CD4-positive, alpha-beta T cell (primary cell): Measurements from ENCODE around the gene CUL9. TPM values are rescaled to one million over a fixed set of nuclear protein-coding genes. Genes with fewer than 3 reads are reported as not detected.

ENCODE experiments used
- ATAC-seq: fragments of 200-7000 bp; cut with Tn5 transposase; one replicate; pipeline ENCODE4 v1.10.0; 2022; ENCODE audit warnings: mild to moderate bottlenecking; ENCODE audit not compliant: poor library complexity
- CTCF ChIA-PET: fragments of 350-600 bp; sonication (Branson Sonifier 250); formaldehyde crosslinking; loops from one replicate; lab custom pipeline; 2021; ENCODE audit warnings: antibody characterized with exemption, inconsistent platforms; lab: Charles Lee
- POLR2A ChIA-PET: fragments of 350-600 bp; sonication (Branson Sonifier 250); formaldehyde crosslinking; loops from one replicate; lab custom pipeline; 2021; ENCODE audit warnings: antibody characterized with exemption, inconsistent platforms; lab: Charles Lee
- DNase-seq, 14 experiments: peaks; one replicate each; pipeline ENCODE4 v3.0.0-alpha.2; 2013 to 2020; ENCODE audit warnings: mixed read lengths in 2 of 14
- H3K27ac ChIP-seq, 2 donors: one replicate each; pipeline versions ENCODE4 v1.5.1 to v1.7.0; 2013; ENCODE audit warnings: low read length in 2 of 2, low read depth in 1 of 2, mild to moderate bottlenecking in 1 of 2
- H3K27me3 ChIP-seq, 2 experiments: 1 replicate in 1 of 2; 2 replicates in 1 of 2; pipeline versions ENCODE4 v1.6.1 to v1.7.0; 2013; ENCODE audit warnings: low read length in 2 of 2, control low read depth in 1 of 2, mild to moderate bottlenecking in 1 of 2, moderate library complexity in 1 of 2; ENCODE audit not compliant: insufficient read depth in 2 of 2, control insufficient read depth in 1 of 2
- H3K36me3 ChIP-seq: one replicate; pipeline ENCODE4 v1.6.1; 2013; ENCODE audit warnings: low read length, control low read depth; ENCODE audit not compliant: insufficient read depth
- H3K4me1 ChIP-seq: one replicate; pipeline ENCODE4 v1.6.1; 2013; ENCODE audit warnings: low read length, control low read depth; ENCODE audit not compliant: insufficient read depth
- H3K4me3 ChIP-seq: one replicate; pipeline ENCODE4 v1.5.1; 2013; ENCODE audit warnings: mild to moderate bottlenecking, low read length, moderate library complexity
- H3K9me3 ChIP-seq, 2 experiments: 1 replicate in 1 of 2; 2 replicates in 1 of 2; pipeline versions ENCODE4 v1.6.1 to v1.7.0; 2013; ENCODE audit warnings: low read length in 2 of 2, mild to moderate bottlenecking in 2 of 2, control low read depth in 1 of 2, moderate library complexity in 1 of 2; ENCODE audit not compliant: control insufficient read depth in 1 of 2, insufficient read depth in 1 of 2
- H3K27ac Mint-ChIP-seq: one replicate; pipeline ENCODE4 v1.8.0; 2020; ENCODE audit warnings: mixed read lengths
- H3K27me3 Mint-ChIP-seq: one replicate; pipeline ENCODE4 v1.8.0; 2021; ENCODE audit warnings: mixed read lengths
- H3K36me3 Mint-ChIP-seq: one replicate; pipeline ENCODE4 v1.8.0; 2021; ENCODE audit warnings: low read depth, mixed read lengths
- H3K4me1 Mint-ChIP-seq: one replicate; pipeline ENCODE4 v1.8.0; 2021; ENCODE audit warnings: low read depth, mixed read lengths
- H3K4me3 Mint-ChIP-seq: one replicate; pipeline ENCODE4 v1.8.0; 2020; ENCODE audit warnings: mild to moderate bottlenecking, mixed read lengths
- H3K9me3 Mint-ChIP-seq: one replicate; pipeline ENCODE4 v1.8.0; 2020; ENCODE audit warnings: mixed read lengths
- intact Hi-C, 2 experiments: fragments of 100-400 bp; cut with DNase I in 1 of 2; cut with micrococcal nuclease in 1 of 2; formaldehyde crosslinking; loops; one replicate each; pipeline versions ENCODE4 v1.15.1 to v1.9.0; 2023 to 2025; cut with DNase I, micrococcal nuclease
- total RNA-seq, 174 experiments: library from RNA in 2 of 174; stranded (reverse) in 2 of 174; gene quantifications; one replicate each; pipeline ENCODE4 v1.2.3 and lab custom pipeline; 2021 to 2026
- TF ChIP-seq, protein P1 (sequence below): fragments of 200-600 bp; IDR thresholded peaks from one replicate; pipeline ENCODE4 v1.8.0; 2022; ENCODE audit warnings: antibody characterized with exemption, mild to moderate bottlenecking

CUL9 gene
- total RNA-seq, 2 experiments from 2014 or later, result 75.5 to 79.2 TPM

DNA sequence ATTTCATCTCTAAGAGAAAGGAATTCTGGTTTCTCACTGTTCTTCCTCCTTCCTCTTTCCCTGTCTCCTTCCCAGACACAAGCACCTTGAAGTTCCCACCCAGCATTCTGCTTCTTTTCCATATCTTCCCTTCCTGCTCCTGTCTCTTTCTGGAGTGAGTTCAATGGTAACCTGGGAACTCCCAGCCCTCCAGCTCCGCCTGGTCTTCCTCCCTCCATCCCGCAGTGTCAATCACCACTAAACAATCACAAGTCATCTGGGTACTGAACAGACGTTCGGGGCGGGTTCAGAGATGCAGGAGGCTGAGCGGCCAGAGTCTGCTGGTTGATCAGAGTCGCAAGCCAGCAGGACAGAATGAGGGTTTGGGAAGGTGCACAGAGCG is 69.0 kb downstream of the CUL9 start:
- intact Hi-C loops, result no loop called here
- CTCF ChIA-PET, result no interaction called here
- POLR2A ChIA-PET, result no interaction called here
- Mint-ChIP-seq H3K27ac (no peak overlapping the region), H3K27me3 (peaks cover 36% of the 10 kb centered on the region), H3K4me1 (peaks cover 22% of the 10 kb centered on the region), H3K4me3 (no peak overlapping the region), H3K36me3 (peaks cover 3% of the 10 kb centered on the region), H3K9me3 (no peaks in the 10 kb centered on the region)
- Histone ChIP-seq H3K9me3 (no peaks in the 10 kb centered on the region), H3K27me3 (peaks cover 7 to 10% of the 10 kb centered on the region in 2 experiments), H3K4me1 (peaks cover 26% of the 10 kb centered on the region), H3K27ac (no peak overlapping the region), H3K36me3 (no peaks in the 10 kb centered on the region), H3K4me3 (no peak overlapping the region)
- no peak for ATAC-seq
- DNase-seq, result no peak
- TF ChIP-seq, protein P1, sequence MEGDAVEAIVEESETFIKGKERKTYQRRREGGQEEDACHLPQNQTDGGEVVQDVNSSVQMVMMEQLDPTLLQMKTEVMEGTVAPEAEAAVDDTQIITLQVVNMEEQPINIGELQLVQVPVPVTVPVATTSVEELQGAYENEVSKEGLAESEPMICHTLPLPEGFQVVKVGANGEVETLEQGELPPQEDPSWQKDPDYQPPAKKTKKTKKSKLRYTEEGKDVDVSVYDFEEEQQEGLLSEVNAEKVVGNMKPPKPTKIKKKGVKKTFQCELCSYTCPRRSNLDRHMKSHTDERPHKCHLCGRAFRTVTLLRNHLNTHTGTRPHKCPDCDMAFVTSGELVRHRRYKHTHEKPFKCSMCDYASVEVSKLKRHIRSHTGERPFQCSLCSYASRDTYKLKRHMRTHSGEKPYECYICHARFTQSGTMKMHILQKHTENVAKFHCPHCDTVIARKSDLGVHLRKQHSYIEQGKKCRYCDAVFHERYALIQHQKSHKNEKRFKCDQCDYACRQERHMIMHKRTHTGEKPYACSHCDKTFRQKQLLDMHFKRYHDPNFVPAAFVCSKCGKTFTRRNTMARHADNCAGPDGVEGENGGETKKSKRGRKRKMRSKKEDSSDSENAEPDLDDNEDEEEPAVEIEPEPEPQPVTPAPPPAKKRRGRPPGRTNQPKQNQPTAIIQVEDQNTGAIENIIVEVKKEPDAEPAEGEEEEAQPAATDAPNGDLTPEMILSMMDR, result no peak

DNA sequence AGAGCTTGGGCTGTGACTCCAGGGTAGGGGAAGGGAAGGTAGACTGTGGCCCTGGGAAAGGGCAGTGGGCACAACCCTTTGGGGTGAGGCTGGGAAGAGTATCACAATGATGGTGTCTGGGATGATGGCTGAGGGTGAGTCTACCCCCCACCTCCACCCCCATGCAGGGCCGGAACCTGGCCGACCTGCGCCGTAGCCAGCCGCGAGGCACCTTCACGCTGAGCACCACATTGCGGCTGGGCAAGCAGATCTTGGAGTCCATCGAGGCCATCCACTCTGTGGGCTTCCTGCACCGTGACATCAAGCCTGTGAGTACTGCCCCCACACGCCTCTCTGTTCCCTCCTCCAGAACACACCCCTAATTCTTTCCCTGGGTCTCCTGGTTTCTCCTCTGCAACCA is 71.4 kb downstream of the CUL9 start:
- TF ChIP-seq, protein P1, result no peak
- Mint-ChIP-seq H3K27ac (no peak overlapping the region), H3K36me3 (no peaks in the 10 kb centered on the region), H3K27me3 (peaks cover 44% of the 10 kb centered on the region), H3K9me3 (no peaks in the 10 kb centered on the region), H3K4me3 (no peak overlapping the region), H3K4me1 (peaks cover 7% of the 10 kb centered on the region)
- H3K27me3 ChIP-seq, result peaks cover 0 to 11% of the 10 kb centered on the region in 2 experiments
- H3K9me3 ChIP-seq, result no peaks in the 10 kb centered on the region
- CTCF ChIA-PET, result no interaction called here
- intact Hi-C loops, result no loop called here
- DNase-seq (no peak), ATAC-seq (no peak)
- H3K4me1 ChIP-seq, result peaks cover 5% of the 10 kb centered on the region
- no peak overlapping the region for H3K27ac ChIP-seq
- POLR2A ChIA-PET, result no interaction called here
- H3K4me3 ChIP-seq, result no peak overlapping the region
- no peaks in the 10 kb centered on the region for H3K36me3 ChIP-seq

DNA sequence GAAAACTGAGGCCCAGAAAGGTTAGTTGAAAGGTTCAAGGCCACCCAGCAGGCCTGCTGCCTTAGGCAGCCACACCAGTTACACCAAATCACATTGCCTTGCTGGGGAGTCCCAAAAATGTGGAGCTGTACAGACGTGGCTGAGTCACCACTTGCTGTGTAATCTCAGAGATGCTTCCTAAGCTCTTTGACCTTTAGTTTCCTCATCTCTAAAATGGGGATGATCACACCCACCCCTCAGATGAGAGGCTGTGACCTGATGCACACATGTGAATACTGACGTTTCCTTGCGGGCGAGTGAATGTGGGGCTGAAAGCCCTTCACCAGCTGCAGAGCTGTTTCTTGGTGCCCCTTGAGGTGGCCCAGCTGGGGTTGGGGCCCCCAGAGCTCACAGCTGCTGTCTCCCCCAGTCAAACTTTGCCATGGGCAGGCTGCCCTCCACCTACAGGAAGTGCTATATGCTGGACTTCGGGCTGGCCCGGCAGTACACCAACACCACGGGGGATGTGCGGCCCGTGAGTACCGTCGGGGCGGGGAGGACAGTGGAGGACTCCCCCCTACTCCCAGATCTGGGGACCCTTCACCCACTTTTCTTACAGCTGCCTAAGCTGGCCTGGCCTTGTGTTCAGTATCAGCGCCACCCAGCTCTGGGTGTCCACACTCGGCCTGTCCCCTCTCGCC is 72.3 kb downstream of the CUL9 start:
- CTCF ChIA-PET, result interaction anchor here (1.5 kb wide), 1 partner anchor 25 kb away, joined by 3 read pairs; the partner anchor contains the start of gene DNPH1
- Histone ChIP-seq H3K27me3 (peaks cover 0 to 11% of the 10 kb centered on the region in 2 experiments), H3K4me1 (peaks cover 5% of the 10 kb centered on the region), H3K27ac (no peak overlapping the region), H3K9me3 (no peaks in the 10 kb centered on the region), H3K36me3 (no peaks in the 10 kb centered on the region), H3K4me3 (no peak overlapping the region)
- no peak overlapping the region for H3K4me3 Mint-ChIP-seq
- H3K9me3 Mint-ChIP-seq, result no peaks in the 10 kb centered on the region
- ATAC-seq, result no peak
- no peak for DNase-seq
- H3K27me3 Mint-ChIP-seq, result peaks cover 44% of the 10 kb centered on the region
- H3K27ac Mint-ChIP-seq, result no peak overlapping the region
- intact Hi-C loops, result no loop called here
- no peaks in the 10 kb centered on the region for H3K36me3 Mint-ChIP-seq
- POLR2A ChIA-PET, result no interaction called here
- TF ChIP-seq, protein P1, result no peak
- peaks cover 7% of the 10 kb centered on the region for H3K4me1 Mint-ChIP-seq
